Esophagus (tissue), 2 donors: ENCODE measurements around the gene DLGAP1. TPM values are rescaled to one million over a fixed set of nuclear protein-coding genes. Genes with fewer than 3 reads are reported as not detected.
A peak's percentile ranks its signal among the peaks of the same experiment; 100 is the strongest.

ENCODE experiments used
- H3K27ac ChIP-seq, 2 donors: one replicate each; pipeline ENCODE4 v1.5.1; 2013; ENCODE audit warnings: low read depth in 2 of 2, mild to moderate bottlenecking in 2 of 2, inconsistent platforms in 1 of 2, low read length in 1 of 2, moderate library complexity in 1 of 2
- H3K27me3 ChIP-seq, 2 donors: one replicate each; pipeline ENCODE4 v1.6.1; 2013; ENCODE audit warnings: low read length in 2 of 2, control low read depth in 1 of 2, mild to moderate bottlenecking in 1 of 2; ENCODE audit not compliant: insufficient read depth in 2 of 2, control insufficient read depth in 1 of 2
- H3K36me3 ChIP-seq, 2 donors: one replicate each; pipeline ENCODE4 v1.6.1; 2013; ENCODE audit warnings: low read length in 1 of 2; ENCODE audit not compliant: control insufficient read depth in 2 of 2, insufficient read depth in 2 of 2
- H3K4me1 ChIP-seq, 2 donors: one replicate each; pipeline ENCODE4 v1.6.1; 2013; ENCODE audit warnings: low read length in 1 of 2; ENCODE audit not compliant: control insufficient read depth in 2 of 2, insufficient read depth in 2 of 2
- H3K4me3 ChIP-seq, 2 donors: one replicate each; pipeline ENCODE4 v1.5.1; 2013; ENCODE audit warnings: low read length in 2 of 2, mild to moderate bottlenecking in 2 of 2, low read depth in 1 of 2, moderate library complexity in 1 of 2
- H3K9me3 ChIP-seq, 2 donors: one replicate each; pipeline ENCODE4 v1.6.1; 2013; ENCODE audit warnings: mild to moderate bottlenecking in 2 of 2, low read depth in 1 of 2, low read length in 1 of 2, moderate library complexity in 1 of 2; ENCODE audit not compliant: control insufficient read depth in 2 of 2, insufficient read depth in 1 of 2
- WGBS, 2 donors: extraction: QIAGEN DNeasy Blood & Tissue Kit; methylation state at CpG; one replicate each; pipeline ENCODE4 v1.1.7; 2013; 5-methylcytosine and 5-hydroxymethylcytosine counted together
- polyA plus RNA-seq, 2 donors: library from polyadenylated mRNA; stranded (reverse); fragments of 200-250 nt; gene quantifications; one replicate each; pipeline ENCODE4 v1.2.3, GENCODE V29; 2013
- donor health status: healthy with polysubstance abuse.
- donor health status: Bipolar disorder and iron deficiency.

Gene DLGAP1
- polyA plus RNA-seq, 2 donors, result 0.47 to 0.59 TPM

DNA sequence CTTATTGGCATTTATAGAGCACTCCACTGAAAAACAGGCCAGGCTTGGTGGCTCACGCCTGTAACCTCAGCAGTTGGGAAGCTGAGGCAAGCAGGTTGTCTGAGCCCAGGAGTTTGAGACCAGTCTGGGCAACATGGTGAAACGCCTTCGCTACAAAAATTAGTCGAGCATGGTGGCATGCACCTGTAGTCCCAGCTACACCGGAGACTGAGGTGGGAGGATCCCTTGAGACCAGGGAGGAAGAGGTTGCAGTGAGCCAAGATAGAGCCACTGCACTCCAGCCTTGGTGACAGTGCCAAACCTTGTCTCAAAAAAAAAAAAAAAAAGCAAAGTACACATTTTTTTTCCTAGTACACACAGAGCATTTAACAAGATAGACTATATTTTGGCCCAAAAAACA, 909.0 kb downstream of the DLGAP1 start:
- Histone ChIP-seq H3K9me3 (no peaks in the 10 kb centered on the region), H3K4me1 (no peaks in the 10 kb centered on the region), H3K4me3 (no peak overlapping the region), H3K27me3 (no peaks in the 10 kb centered on the region), H3K27ac (no peak overlapping the region), H3K36me3 (no peaks in the 10 kb centered on the region)
- WGBS, 2 donors, result 92 to 94% methylated on average over 5 of the region's 5 CpGs

DNA sequence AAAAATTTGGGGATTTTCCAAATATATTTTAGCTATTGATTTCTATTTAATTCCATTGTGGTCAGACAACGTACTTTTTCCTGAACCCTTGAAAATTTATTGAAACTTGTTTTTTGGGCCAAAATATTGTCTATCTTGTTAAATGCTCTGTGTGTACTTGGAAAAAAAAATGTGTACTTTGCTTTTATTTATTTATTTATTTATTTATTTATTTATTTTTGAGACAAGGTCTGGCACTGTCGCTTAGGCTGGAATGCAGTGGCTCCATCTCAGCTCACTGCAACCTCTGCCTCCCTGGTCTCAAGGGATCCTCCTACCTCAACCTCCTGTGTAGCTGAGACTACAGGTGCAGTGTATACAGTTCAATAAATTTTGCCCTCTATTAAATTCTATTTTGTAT, 910.6 kb downstream of the DLGAP1 start:
- Histone ChIP-seq H3K4me3 (no peak overlapping the region), H3K4me1 (no peaks in the 10 kb centered on the region), H3K36me3 (no peaks in the 10 kb centered on the region), H3K9me3 (no peaks in the 10 kb centered on the region), H3K27ac (no peak overlapping the region), H3K27me3 (no peaks in the 10 kb centered on the region)
- 92 to 97% methylated on average over 2 of the region's 2 CpGs for WGBS, 2 donors

DNA sequence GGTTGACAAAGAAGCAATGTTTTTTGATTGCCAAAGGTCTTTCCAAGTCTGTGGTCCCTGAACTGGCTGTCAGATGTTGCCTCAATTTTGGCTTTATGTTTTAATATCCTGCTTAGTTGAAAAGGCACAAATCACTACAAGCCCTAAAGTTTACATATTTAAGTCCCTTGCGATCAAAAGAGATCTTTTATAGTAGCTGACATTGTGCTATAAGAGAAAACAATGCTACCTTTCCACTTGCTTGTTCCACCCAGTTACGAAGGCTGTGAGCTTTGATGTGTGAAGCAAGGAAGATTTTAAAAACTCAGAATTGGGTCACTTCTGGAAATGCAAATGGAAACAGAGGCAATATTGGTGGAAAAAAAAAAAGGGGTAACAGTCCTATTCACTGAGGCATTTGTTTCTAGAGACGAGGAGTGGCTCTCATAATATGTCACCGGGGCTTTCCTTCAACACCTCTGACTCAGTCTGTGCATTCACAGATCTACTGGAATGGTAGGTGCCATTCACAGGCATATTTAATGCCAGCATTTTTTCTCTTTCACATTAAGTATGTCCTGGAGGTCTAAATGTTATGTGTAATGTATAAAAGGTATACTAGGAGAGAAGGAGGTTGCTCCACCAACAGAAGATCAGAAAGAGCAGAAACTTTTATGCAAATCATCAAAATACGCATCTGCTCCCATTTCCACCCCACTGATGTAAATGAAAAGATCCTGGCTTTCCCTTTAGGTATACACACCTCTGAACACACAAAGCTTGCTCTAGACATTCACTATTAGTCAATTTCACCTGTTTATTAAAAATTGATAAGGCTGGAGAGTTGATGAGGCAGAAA, 913.3 kb downstream of the DLGAP1 start:
- Histone ChIP-seq H3K27ac (peak overlapping the region; percentile 63 to 64), H3K27me3 (no peaks in the 10 kb centered on the region), H3K4me3 (no peak overlapping the region), H3K9me3 (no peaks in the 10 kb centered on the region), H3K4me1 (no peaks in the 10 kb centered on the region), H3K36me3 (no peaks in the 10 kb centered on the region)
- 40 to 58% methylated on average over 5 of the region's 5 CpGs for WGBS, 2 donors

DNA sequence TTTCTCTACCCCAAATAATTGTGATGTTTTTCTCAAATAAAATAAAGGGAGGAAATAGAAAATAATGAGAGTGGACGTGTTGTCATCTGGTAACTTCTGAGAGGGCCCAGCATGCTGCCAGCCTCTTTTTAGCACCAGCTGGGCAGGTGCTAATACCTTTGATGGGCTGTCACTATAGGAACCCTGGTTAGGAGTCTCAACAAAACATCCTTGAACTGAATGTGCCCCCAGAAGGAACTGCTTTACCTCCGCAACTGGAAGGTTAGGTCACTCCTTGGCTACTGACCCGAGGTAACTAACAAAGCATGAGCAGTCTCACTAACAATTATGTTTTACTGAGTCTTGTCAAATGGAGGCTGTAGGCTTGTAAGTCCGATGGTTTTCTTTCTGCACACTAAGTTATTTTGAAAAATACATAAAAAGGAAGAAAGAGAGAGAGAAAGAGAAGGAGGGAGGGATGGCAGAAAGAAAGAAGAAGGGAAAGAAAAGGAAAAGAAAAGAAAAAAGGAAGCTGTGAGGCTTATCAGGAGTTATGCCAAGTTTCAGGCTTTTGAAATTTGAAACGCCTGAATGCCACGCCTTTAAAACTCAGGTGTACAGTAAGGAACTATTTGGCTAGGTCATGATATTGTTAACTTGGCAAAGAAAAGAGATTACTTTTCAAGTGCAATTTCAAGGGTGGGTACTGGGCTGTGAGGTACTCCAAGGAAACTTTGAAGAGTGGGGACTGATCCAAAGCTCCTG, 914.1 kb downstream of the DLGAP1 start:
- Histone ChIP-seq H3K27me3 (no peaks in the 10 kb centered on the region), H3K4me3 (no peak overlapping the region), H3K36me3 (no peaks in the 10 kb centered on the region), H3K27ac (peak overlapping the region; percentile 63 to 64), H3K4me1 (no peaks in the 10 kb centered on the region), H3K9me3 (no peaks in the 10 kb centered on the region)
- WGBS, 2 donors, result 43% methylated on average over 6 of the region's 6 CpGs

DNA sequence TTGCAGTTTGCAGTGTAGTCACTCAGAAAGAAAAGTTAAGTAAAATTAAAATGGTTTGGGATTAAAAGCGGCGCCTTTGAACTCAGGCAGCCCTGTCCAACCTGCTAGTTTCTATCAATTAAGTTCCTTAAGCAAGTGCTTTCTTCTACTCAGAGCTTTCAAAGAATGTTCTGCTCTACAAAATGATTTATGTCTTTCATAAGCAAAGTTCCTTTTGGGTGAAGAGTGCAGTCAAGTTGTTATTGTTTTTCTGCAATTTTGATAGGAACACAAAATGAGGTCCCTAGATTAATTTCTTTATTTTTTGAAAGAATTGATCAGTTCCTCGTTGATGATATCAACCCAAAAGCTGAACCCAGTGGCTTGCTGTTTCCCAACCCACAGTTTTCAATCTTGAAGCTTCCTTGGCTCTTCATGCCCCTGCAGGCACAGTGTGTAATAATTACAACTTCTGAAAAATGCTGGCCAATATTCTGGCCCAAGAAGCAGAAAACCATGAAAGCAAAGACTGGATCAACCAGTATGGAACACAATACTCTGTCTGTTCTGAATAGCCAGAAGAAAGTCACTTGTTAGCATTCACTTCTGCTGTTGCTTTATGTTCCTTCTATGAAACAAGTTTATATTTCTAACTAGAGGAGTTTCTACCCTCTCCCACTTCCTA, 916.0 kb downstream of the DLGAP1 start:
- no peaks in the 10 kb centered on the region for H3K27me3 ChIP-seq
- H3K9me3 ChIP-seq, result no peaks in the 10 kb centered on the region
- WGBS, 2 donors, result 42 to 49% methylated on average over 3 of the region's 3 CpGs
- no peak overlapping the region for H3K4me3 ChIP-seq
- peaks cover 0 to under 1% of the 10 kb centered on the region in 2 donors for H3K4me1 ChIP-seq
- H3K36me3 ChIP-seq, result no peaks in the 10 kb centered on the region
- peak overlapping the region in 1 of 2 donors; percentile 34 for H3K27ac ChIP-seq

DNA sequence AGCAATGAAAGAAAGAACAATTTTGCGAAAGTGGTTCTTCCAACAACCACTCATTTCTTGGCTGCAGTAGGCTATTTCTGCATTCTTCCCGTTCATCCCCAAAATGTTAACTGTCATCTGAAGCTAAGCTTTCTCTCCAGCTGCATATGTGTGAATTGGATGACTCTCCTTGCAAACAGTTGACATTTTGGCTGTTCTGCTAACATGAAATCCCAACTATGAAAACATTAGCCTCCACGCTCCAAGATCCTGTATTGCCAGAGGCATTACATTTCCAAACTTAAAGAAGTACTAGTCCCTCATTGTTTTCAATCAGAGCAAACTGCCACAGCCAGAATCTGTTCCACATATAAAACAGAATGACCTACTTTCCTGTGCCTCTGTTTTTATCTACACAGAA, 916.7 kb downstream of the DLGAP1 start:
- no peaks in the 10 kb centered on the region for H3K9me3 ChIP-seq
- H3K27ac ChIP-seq, result peak overlapping the region in 1 of 2 donors; percentile 33
- H3K36me3 ChIP-seq, result no peaks in the 10 kb centered on the region
- peaks cover 3 to 4% of the 10 kb centered on the region in 2 donors for H3K4me1 ChIP-seq
- no peak overlapping the region for H3K4me3 ChIP-seq
- 36 to 54% methylated on average over 3 of the region's 3 CpGs for WGBS, 2 donors
- no peaks in the 10 kb centered on the region for H3K27me3 ChIP-seq

DNA sequence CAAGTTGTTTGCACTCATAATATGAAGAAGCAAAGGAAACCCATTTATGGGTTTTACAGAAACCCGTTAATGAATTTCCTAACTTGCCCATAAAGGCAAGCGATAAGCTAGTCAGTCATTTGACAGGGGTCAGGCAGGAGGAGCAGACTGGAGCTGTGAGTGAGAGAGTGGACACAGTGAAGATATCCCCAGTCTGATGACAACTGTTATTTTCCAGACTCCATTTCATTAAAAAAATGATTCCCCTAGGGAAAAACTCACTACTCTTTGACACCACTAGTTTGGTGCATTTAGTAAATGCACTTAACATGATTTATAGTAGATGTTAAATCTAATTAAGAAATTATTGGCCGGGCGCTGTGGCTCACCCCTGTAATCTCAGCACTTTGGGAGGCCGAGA, 924.3 kb downstream of the DLGAP1 start:
- Histone ChIP-seq H3K4me3 (no peak overlapping the region), H3K36me3 (no peaks in the 10 kb centered on the region), H3K9me3 (no peaks in the 10 kb centered on the region), H3K27me3 (no peaks in the 10 kb centered on the region), H3K27ac (no peak overlapping the region), H3K4me1 (peaks cover 3 to 4% of the 10 kb centered on the region in 2 donors)
- WGBS, 2 donors, result 87 to 91% methylated on average over 5 of the region's 5 CpGs

DNA sequence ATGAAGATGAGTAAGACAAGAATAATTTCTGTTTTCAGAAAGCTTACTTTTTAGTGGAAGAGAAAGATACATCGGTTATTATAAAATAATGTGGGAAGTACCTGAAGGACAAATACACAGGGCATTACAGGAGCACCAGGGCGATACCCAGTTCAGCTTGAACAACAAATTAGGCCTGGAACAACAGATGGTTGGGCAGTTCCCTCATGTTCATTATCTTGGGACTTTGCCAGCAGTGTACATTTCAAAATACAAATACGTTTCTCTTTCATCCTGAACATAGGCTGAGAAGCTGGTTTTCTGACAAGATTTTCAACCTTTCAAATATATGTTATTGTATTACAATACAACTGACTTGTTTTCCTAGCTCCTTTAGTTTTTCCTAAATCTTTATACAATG, 925.5 kb downstream of the DLGAP1 start:
- no peak overlapping the region for H3K27ac ChIP-seq
- 63 to 70% methylated on average over 3 of the region's 3 CpGs for WGBS, 2 donors
- H3K4me1 ChIP-seq, result peaks cover 4 to 5% of the 10 kb centered on the region in 2 donors
- no peaks in the 10 kb centered on the region for H3K27me3 ChIP-seq
- no peaks in the 10 kb centered on the region for H3K36me3 ChIP-seq
- no peaks in the 10 kb centered on the region for H3K9me3 ChIP-seq
- H3K4me3 ChIP-seq, result no peak overlapping the region

DNA sequence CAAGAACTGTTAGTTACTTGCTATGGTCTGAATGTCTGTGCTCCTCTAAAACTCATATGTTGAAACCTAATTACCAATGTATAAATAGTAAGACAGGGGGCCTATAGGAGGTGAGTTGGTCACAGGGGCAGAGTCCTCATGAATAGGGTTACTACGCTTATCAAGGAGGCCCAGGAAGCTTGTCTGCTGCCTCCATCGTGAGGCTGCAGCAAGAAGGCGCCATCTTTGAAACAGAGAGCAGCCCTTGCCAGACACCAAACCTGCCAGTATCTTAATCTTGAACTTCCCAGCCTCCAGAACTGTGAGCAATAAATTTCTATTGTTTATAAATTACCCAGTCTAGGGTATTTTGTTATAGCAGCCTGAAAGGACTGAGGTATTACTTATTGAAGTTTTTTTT, 926.0 kb downstream of the DLGAP1 start:
- H3K4me1 ChIP-seq, result peaks cover 3 to 5% of the 10 kb centered on the region in 2 donors
- no peaks in the 10 kb centered on the region for H3K27me3 ChIP-seq
- H3K27ac ChIP-seq, result no peak overlapping the region
- no peaks in the 10 kb centered on the region for H3K36me3 ChIP-seq
- H3K9me3 ChIP-seq, result no peaks in the 10 kb centered on the region
- WGBS, 2 donors, result 95% methylated on average over 3 of the region's 3 CpGs
- H3K4me3 ChIP-seq, result no peak overlapping the region
